Activated CD4-positive, alpha-beta memory T cell treated with anti-CD3 and anti-CD28 coated beads, Interleukin-2, amount 10 ng/mL, durations not matched to agents 7 days and 5 days (primary cell): Measurements from ENCODE around the gene CD200. TPM values are rescaled to one million over a fixed set of nuclear protein-coding genes. Genes with fewer than 3 reads are reported as not detected.

ENCODE experiments used
- CTCF ChIA-PET: fragments of 350-600 bp; sonication (Branson Sonifier 250); formaldehyde crosslinking; loops from one replicate; lab custom pipeline; 2021; ENCODE audit warnings: antibody characterized with exemption, inconsistent platforms; lab: Charles Lee
- POLR2A ChIA-PET: fragments of 350-600 bp; sonication (Branson Sonifier 250); formaldehyde crosslinking; loops from one replicate; lab custom pipeline; 2021; ENCODE audit warnings: antibody characterized with exemption; lab: Charles Lee
- DNase-seq: peaks from one replicate; pipeline ENCODE4 v3.0.0-alpha.2; 2020
- H3K27ac Mint-ChIP-seq: one replicate; pipeline ENCODE4 v1.8.0; 2021; ENCODE audit warnings: mild to moderate bottlenecking, mixed read lengths
- H3K27me3 Mint-ChIP-seq: one replicate; pipeline ENCODE4 v1.8.0; 2021; ENCODE audit warnings: mixed read lengths
- H3K36me3 Mint-ChIP-seq: one replicate; pipeline ENCODE4 v1.8.0; 2021; ENCODE audit warnings: low read depth, mixed read lengths
- H3K4me1 Mint-ChIP-seq: one replicate; pipeline ENCODE4 v1.8.0; 2021; ENCODE audit warnings: mixed read lengths
- H3K4me3 Mint-ChIP-seq: one replicate; pipeline ENCODE4 v1.8.0; 2021; ENCODE audit warnings: mild to moderate bottlenecking, mixed read lengths
- H3K9me3 Mint-ChIP-seq: one replicate; pipeline ENCODE4 v1.8.0; 2021; ENCODE audit warnings: mixed read lengths
- total RNA-seq, 2 experiments: library from RNA; stranded (reverse); gene quantifications; one replicate each; pipeline ENCODE4 v1.2.3, GENCODE V29; 2021

Gene CD200
- total RNA-seq, result 1 to 10 TPM; 9.1 to 9.2 TPM

GRCh38 chr3:112333002-112333380, at the start of gene CD200:
Gene CD200 (plus strand): TSS chr3:112333156. CDS start chr3:112333213, 57 bp downstream.
- Mint-ChIP-seq H3K4me3 (peak within 1 kb of the TSS; percentile 84), H3K27ac (peak within 1 kb of the TSS; percentile 67), H3K27me3 (no peaks in the 10 kb centered on the region), H3K9me3 (no peaks in the 10 kb centered on the region), H3K4me1 (peaks cover 44% of the 10 kb centered on the region), H3K36me3 (no peaks in the 10 kb centered on the region)
- DNase-seq, result peak; percentile 55
- ChIA-PET CTCF (interaction anchor here (0.8 to 3.9 kb wide), 21 partner anchors 11 to 221 kb away, joined by 3 to 34 read pairs (median 5); partner anchors contain the start of genes BTLA and SLC9C1), POLR2A (interaction anchor here (0.7 to 3.2 kb wide), 19 partner anchors 10 to 355 kb away, joined by 3 to 35 read pairs (median 4); partner anchors contain the start of genes ABHD10, BTLA and GCSAM)

- CTCF ChIA-PET, result interaction anchor here (1.7 kb wide), 1 partner anchor 177 kb away, joined by 6 read pairs; no protein-coding TSS in a partner anchor
- POLR2A ChIA-PET, result no interaction called here
- Mint-ChIP-seq H3K27ac (no peak overlapping the region), H3K9me3 (no peaks in the 10 kb centered on the region), H3K4me1 (peaks cover 8% of the 10 kb centered on the region), H3K36me3 (no peaks in the 10 kb centered on the region), H3K27me3 (no peaks in the 10 kb centered on the region), H3K4me3 (no peak overlapping the region)
- no peak for DNase-seq
These were observed 43.9 kb upstream of the CD200 start for GRCh38 chr3:112289011-112289410.

- H3K27ac Mint-ChIP-seq, result no peak within 1 kb of the TSS
- CTCF ChIA-PET, result interaction anchor here (0.7 to 4.8 kb wide), 38 partner anchors 8 to 742 kb away, joined by 3 to 42 read pairs (median 5); partner anchors contain the start of gene CD200
- no peaks in the 10 kb centered on the region for H3K27me3 Mint-ChIP-seq
- no peaks in the 10 kb centered on the region for H3K36me3 Mint-ChIP-seq
- POLR2A ChIA-PET, result interaction anchor here (1.2 to 1.6 kb wide), 3 partner anchors 10 to 144 kb away, joined by 3 to 5 read pairs (median 3); no protein-coding TSS in a partner anchor
- peak; percentile 48 for DNase-seq
- no peaks in the 10 kb centered on the region for H3K9me3 Mint-ChIP-seq
- H3K4me3 Mint-ChIP-seq, result peak within 1 kb of the TSS; percentile 51
- H3K4me1 Mint-ChIP-seq, result peaks cover 28% of the 10 kb centered on the region
These were observed 39.3 kb upstream of the CD200 start, which contains the start of gene SLC9C1 for GRCh38 chr3:112293368-112294321. Gene SLC9C1 (minus strand): TSS chr3:112294216. CDS start chr3:112286791, 7,425 bp downstream.

GRCh38 chr3:112297714-112298113, 35.2 kb upstream of the CD200 start:
- H3K4me3 Mint-ChIP-seq, result peak overlapping the region; percentile 40
- no peaks in the 10 kb centered on the region for H3K9me3 Mint-ChIP-seq
- no peaks in the 10 kb centered on the region for H3K27me3 Mint-ChIP-seq
- H3K27ac Mint-ChIP-seq, result peak overlapping the region; percentile 76
- H3K4me1 Mint-ChIP-seq, result peaks cover 32% of the 10 kb centered on the region
- ChIA-PET POLR2A (no interaction called here), CTCF (interaction anchor here (0.7 to 1.2 kb wide), 3 partner anchors 24 to 979 kb away, joined by 3 to 9 read pairs (median 4); no protein-coding TSS in a partner anchor)
- no peak for DNase-seq
- no peaks in the 10 kb centered on the region for H3K36me3 Mint-ChIP-seq

GRCh38 chr3:112298781-112299180, 34.2 kb upstream of the CD200 start:
- H3K27ac Mint-ChIP-seq, result peak overlapping the region; percentile 13
- DNase-seq, result no peak

GRCh38 chr3:112302150-112302830, 30.7 kb upstream of the CD200 start:
- POLR2A ChIA-PET, result no interaction called here
- CTCF ChIA-PET, result interaction anchor here (1.2 to 3.6 kb wide), 3 partner anchors 10 to 174 kb away, joined by 3 to 35 read pairs (median 3); partner anchors contain the start of gene SLC9C1
- no peak overlapping the region for H3K4me3 Mint-ChIP-seq
- H3K27ac Mint-ChIP-seq, result no peak overlapping the region
- DNase-seq, result no peak
- H3K9me3 Mint-ChIP-seq, result no peaks in the 10 kb centered on the region
- peaks cover 17% of the 10 kb centered on the region for H3K4me1 Mint-ChIP-seq
- H3K27me3 Mint-ChIP-seq, result no peaks in the 10 kb centered on the region
- H3K36me3 Mint-ChIP-seq, result no peaks in the 10 kb centered on the region

More at GRCh38 chr3:112298781-112299180, 34.2 kb upstream of the CD200 start:
- POLR2A ChIA-PET, result interaction anchor here (1.2 kb wide), 1 partner anchor 263 kb away, joined by 3 read pairs; the partner anchor contains the start of genes ATG3 and SLC35A5
- Mint-ChIP-seq H3K4me1 (peaks cover 25% of the 10 kb centered on the region), H3K4me3 (no peak overlapping the region), H3K27me3 (no peaks in the 10 kb centered on the region), H3K9me3 (no peaks in the 10 kb centered on the region), H3K36me3 (no peaks in the 10 kb centered on the region)
- CTCF ChIA-PET, result interaction anchor here (0.9 to 1.6 kb wide), 2 partner anchors 35 to 187 kb away, joined by 4 to 8 read pairs; no protein-coding TSS in a partner anchor

- ChIA-PET POLR2A (interaction anchor here (1.4 to 2.1 kb wide), 3 partner anchors 10 to 196 kb away, joined by 4 to 10 read pairs (median 5); partner anchors contain the start of genes BTLA, CD200 and SLC9C1), CTCF (interaction anchor here (0.9 to 3.6 kb wide), 6 partner anchors 10 to 196 kb away, joined by 3 to 35 read pairs (median 3); partner anchors contain the start of genes BTLA and SLC9C1)
- H3K36me3 Mint-ChIP-seq, result no peaks in the 10 kb centered on the region
- no peaks in the 10 kb centered on the region for H3K9me3 Mint-ChIP-seq
- no peak overlapping the region for H3K27ac Mint-ChIP-seq
- H3K4me3 Mint-ChIP-seq, result no peak overlapping the region
- H3K4me1 Mint-ChIP-seq, result peaks cover 10% of the 10 kb centered on the region
- DNase-seq, result peak; percentile 29
- H3K27me3 Mint-ChIP-seq, result no peaks in the 10 kb centered on the region
These were observed 29.8 kb upstream of the CD200 start for GRCh38 chr3:112302881-112303763.

GRCh38 chr3:112303764-112304325, 29.1 kb upstream of the CD200 start:
- ChIA-PET CTCF (interaction anchor here (0.9 to 3.6 kb wide), 7 partner anchors 10 to 196 kb away, joined by 3 to 35 read pairs (median 3); partner anchors contain the start of genes BTLA and SLC9C1), POLR2A (interaction anchor here (0.5 to 2.1 kb wide), 4 partner anchors 8 to 196 kb away, joined by 3 to 10 read pairs (median 4); partner anchors contain the start of genes BTLA, CD200 and SLC9C1)
- Mint-ChIP-seq H3K27ac (no peak overlapping the region), H3K4me3 (no peak overlapping the region), H3K9me3 (no peaks in the 10 kb centered on the region), H3K36me3 (no peaks in the 10 kb centered on the region), H3K4me1 (peaks cover 3% of the 10 kb centered on the region), H3K27me3 (no peaks in the 10 kb centered on the region)
- no peak for DNase-seq

GRCh38 chr3:112304611-112305010, 28.3 kb upstream of the CD200 start:
- no peaks in the 10 kb centered on the region for H3K36me3 Mint-ChIP-seq
- no peak for DNase-seq
- CTCF ChIA-PET, result interaction anchor here (0.7 to 3.6 kb wide), 6 partner anchors 8 to 179 kb away, joined by 3 to 35 read pairs (median 3); partner anchors contain the start of gene SLC9C1
- no peaks in the 10 kb centered on the region for H3K9me3 Mint-ChIP-seq
- peaks cover 2% of the 10 kb centered on the region for H3K4me1 Mint-ChIP-seq
- no peaks in the 10 kb centered on the region for H3K27me3 Mint-ChIP-seq
- H3K27ac Mint-ChIP-seq, result no peak overlapping the region
- POLR2A ChIA-PET, result interaction anchor here (0.5 to 2.1 kb wide), 3 partner anchors 9 to 29 kb away, joined by 3 to 10 read pairs (median 5); partner anchors contain the start of genes CD200 and SLC9C1
- H3K4me3 Mint-ChIP-seq, result no peak overlapping the region

- Mint-ChIP-seq H3K27ac (no peak overlapping the region), H3K4me3 (no peak overlapping the region)
These were observed 26.1 kb upstream of the CD200 start for GRCh38 chr3:112306825-112307224.

GRCh38 chr3:112307557-112307956, 25.4 kb upstream of the CD200 start:
- Mint-ChIP-seq H3K27me3 (no peaks in the 10 kb centered on the region), H3K36me3 (no peaks in the 10 kb centered on the region), H3K27ac (no peak overlapping the region), H3K4me1 (no peaks in the 10 kb centered on the region), H3K4me3 (no peak overlapping the region), H3K9me3 (no peaks in the 10 kb centered on the region)
- ChIA-PET CTCF (interaction anchor here (3.0 kb wide), 1 partner anchor 14 kb away, joined by 12 read pairs; the partner anchor contains the start of gene SLC9C1), POLR2A (no interaction called here)
- no peak for DNase-seq

More at GRCh38 chr3:112306825-112307224, 26.1 kb upstream of the CD200 start:
- H3K27me3 Mint-ChIP-seq, result no peaks in the 10 kb centered on the region
- CTCF ChIA-PET, result interaction anchor here (3.0 kb wide), 1 partner anchor 14 kb away, joined by 12 read pairs; the partner anchor contains the start of gene SLC9C1
- no peak for DNase-seq
- no peaks in the 10 kb centered on the region for H3K4me1 Mint-ChIP-seq
- POLR2A ChIA-PET, result no interaction called here
- H3K36me3 Mint-ChIP-seq, result no peaks in the 10 kb centered on the region
- H3K9me3 Mint-ChIP-seq, result no peaks in the 10 kb centered on the region
